Measurements from ENCODE around the gene CA11. TPM values are rescaled to one million over a fixed set of nuclear protein-coding genes. Genes with fewer than 3 reads are reported as not detected.

The CA11 gene
- total RNA-seq, 1 donor, result 2.4 TPM

- no peaks in the 10 kb centered on the region for H3K27me3 ChIP-seq (ENCODE audit: insufficient read depth, low read length)
- no peak overlapping the region for H3K4me3 ChIP-seq (ENCODE audit: low read length)
- H3K4me1 ChIP-seq (ENCODE audit: insufficient read depth, low read length), result peaks cover 5% of the 10 kb centered on the region
- no peaks in the 10 kb centered on the region for H3K9me3 ChIP-seq (ENCODE audit: low read depth, low read length)
Observed at GRCh38 chr19:48674216-48674809, 28.3 kb upstream of the CA11 start.

- Histone ChIP-seq H3K4me3 (ENCODE audit: low read length) (no peak overlapping the region), H3K4me1 (ENCODE audit: insufficient read depth, low read length) (peaks cover 5% of the 10 kb centered on the region), H3K9me3 (ENCODE audit: low read depth, low read length) (no peaks in the 10 kb centered on the region), H3K27me3 (ENCODE audit: insufficient read depth, low read length) (no peaks in the 10 kb centered on the region)
Observed at GRCh38 chr19:48673436-48674100, 27.6 kb upstream of the CA11 start.

GRCh38 chr19:48672994-48673393 lies 27.0 kb upstream of the CA11 start, which contains the start of gene NTN5:
Gene NTN5 (minus strand): TSS chr19:48673017. CDS start chr19:48670986, 2,031 bp downstream.
- Histone ChIP-seq H3K27me3 (ENCODE audit: insufficient read depth, low read length) (no peaks in the 10 kb centered on the region), H3K4me1 (ENCODE audit: insufficient read depth, low read length) (peaks cover 5% of the 10 kb centered on the region), H3K4me3 (ENCODE audit: low read length) (no peak within 1 kb of the TSS), H3K9me3 (ENCODE audit: low read depth, low read length) (no peaks in the 10 kb centered on the region)

GRCh38 chr19:48671446-48671995 lies 25.5 kb upstream of the CA11 start:
- H3K27me3 ChIP-seq (ENCODE audit: insufficient read depth, low read length), result no peaks in the 10 kb centered on the region
- H3K4me1 ChIP-seq (ENCODE audit: insufficient read depth, low read length), result peaks cover 5% of the 10 kb centered on the region
- no peak overlapping the region for H3K4me3 ChIP-seq (ENCODE audit: low read length)
- H3K9me3 ChIP-seq (ENCODE audit: low read depth, low read length), result no peaks in the 10 kb centered on the region

- Histone ChIP-seq H3K4me1 (ENCODE audit: insufficient read depth, low read length) (peaks cover 5% of the 10 kb centered on the region), H3K27me3 (ENCODE audit: insufficient read depth, low read length) (no peaks in the 10 kb centered on the region), H3K4me3 (ENCODE audit: low read length) (no peak overlapping the region), H3K9me3 (ENCODE audit: low read depth, low read length) (no peaks in the 10 kb centered on the region)
Observed at GRCh38 chr19:48670699-48671445, 24.9 kb upstream of the CA11 start.

- Histone ChIP-seq H3K9me3 (ENCODE audit: low read depth, low read length) (no peaks in the 10 kb centered on the region), H3K27me3 (ENCODE audit: insufficient read depth, low read length) (no peaks in the 10 kb centered on the region), H3K4me3 (ENCODE audit: low read length) (no peak overlapping the region), H3K4me1 (ENCODE audit: insufficient read depth, low read length) (peaks cover 2% of the 10 kb centered on the region)
Observed at GRCh38 chr19:48669903-48670668, 24.1 kb upstream of the CA11 start.

GRCh38 chr19:48668761-48669160 lies 22.8 kb upstream of the CA11 start:
- no peaks in the 10 kb centered on the region for H3K9me3 ChIP-seq (ENCODE audit: low read depth, low read length)
- no peak overlapping the region for H3K4me3 ChIP-seq (ENCODE audit: low read length)
- no peaks in the 10 kb centered on the region for H3K27me3 ChIP-seq (ENCODE audit: insufficient read depth, low read length)
- H3K4me1 ChIP-seq (ENCODE audit: insufficient read depth, low read length), result no peaks in the 10 kb centered on the region

- no peaks in the 10 kb centered on the region for H3K9me3 ChIP-seq (ENCODE audit: low read depth, low read length)
- H3K4me3 ChIP-seq (ENCODE audit: low read length), result no peak overlapping the region
- H3K4me1 ChIP-seq (ENCODE audit: insufficient read depth, low read length), result no peaks in the 10 kb centered on the region
- H3K27me3 ChIP-seq (ENCODE audit: insufficient read depth, low read length), result no peaks in the 10 kb centered on the region
Observed at GRCh38 chr19:48668332-48668731, 22.3 kb upstream of the CA11 start.

- Histone ChIP-seq H3K27me3 (ENCODE audit: insufficient read depth, low read length) (no peaks in the 10 kb centered on the region), H3K9me3 (ENCODE audit: low read depth, low read length) (no peaks in the 10 kb centered on the region), H3K4me3 (ENCODE audit: low read length) (no peak overlapping the region), H3K4me1 (ENCODE audit: insufficient read depth, low read length) (peaks cover 6% of the 10 kb centered on the region)
Observed at GRCh38 chr19:48665786-48666185, 19.8 kb upstream of the CA11 start.

- no peaks in the 10 kb centered on the region for H3K27me3 ChIP-seq (ENCODE audit: insufficient read depth, low read length)
- H3K4me3 ChIP-seq (ENCODE audit: low read length), result no peak overlapping the region
Observed at GRCh38 chr19:48664476-48664875, 18.5 kb upstream of the CA11 start.

GRCh38 chr19:48663667-48664066 lies 17.7 kb upstream of the CA11 start:
- Histone ChIP-seq H3K9me3 (ENCODE audit: low read depth, low read length) (no peaks in the 10 kb centered on the region), H3K4me3 (ENCODE audit: low read length) (no peak overlapping the region), H3K4me1 (ENCODE audit: insufficient read depth, low read length) (peaks cover 12% of the 10 kb centered on the region), H3K27me3 (ENCODE audit: insufficient read depth, low read length) (no peaks in the 10 kb centered on the region)

More at GRCh38 chr19:48664476-48664875, 18.5 kb upstream of the CA11 start:
- no peaks in the 10 kb centered on the region for H3K9me3 ChIP-seq (ENCODE audit: low read depth, low read length)
- H3K4me1 ChIP-seq (ENCODE audit: insufficient read depth, low read length), result peaks cover 12% of the 10 kb centered on the region

GRCh38 chr19:48661711-48662090 lies 15.7 kb upstream of the CA11 start:
- Histone ChIP-seq H3K4me3 (ENCODE audit: low read length) (no peak overlapping the region), H3K27me3 (ENCODE audit: insufficient read depth, low read length) (no peaks in the 10 kb centered on the region), H3K9me3 (ENCODE audit: low read depth, low read length) (no peaks in the 10 kb centered on the region), H3K4me1 (ENCODE audit: insufficient read depth, low read length) (peaks cover 12% of the 10 kb centered on the region)

- Histone ChIP-seq H3K9me3 (ENCODE audit: low read depth, low read length) (no peaks in the 10 kb centered on the region), H3K4me1 (ENCODE audit: insufficient read depth, low read length) (peaks cover 12% of the 10 kb centered on the region), H3K4me3 (ENCODE audit: low read length) (no peak overlapping the region), H3K27me3 (ENCODE audit: insufficient read depth, low read length) (no peaks in the 10 kb centered on the region)
Observed at GRCh38 chr19:48660852-48661710, 15.1 kb upstream of the CA11 start.

GRCh38 chr19:48659768-48660167 lies 13.8 kb upstream of the CA11 start:
- Histone ChIP-seq H3K4me3 (ENCODE audit: low read length) (no peak overlapping the region), H3K4me1 (ENCODE audit: insufficient read depth, low read length) (peaks cover 12% of the 10 kb centered on the region), H3K9me3 (ENCODE audit: low read depth, low read length) (no peaks in the 10 kb centered on the region), H3K27me3 (ENCODE audit: insufficient read depth, low read length) (no peaks in the 10 kb centered on the region)

Data from mononuclear cell (primary cell).